ENCODE measurements around the gene PDZD2.

Gene PDZD2

GRCh38 chr5:31811210-31811609 lies 172.3 kb downstream of the PDZD2 start:
- no peak for DNase-seq (ENCODE audit: low read depth in 2 of 2, low spot score in 1 of 2)

- DNase-seq (ENCODE audit: low read depth in 2 of 2, low spot score in 1 of 2) = no peak
Observed at GRCh38 chr5:31815376-31815775, 176.4 kb downstream of the PDZD2 start.

GRCh38 chr5:31819926-31820516 lies 181.1 kb downstream of the PDZD2 start:
- DNase-seq (ENCODE audit: low read depth in 2 of 2, low spot score in 1 of 2) = no peak

GRCh38 chr5:31823472-31823871 lies 184.5 kb downstream of the PDZD2 start:
- no peak for DNase-seq (ENCODE audit: low read depth in 2 of 2, low spot score in 1 of 2)

GRCh38 chr5:31824869-31825517 lies 186.1 kb downstream of the PDZD2 start:
- DNase-seq (ENCODE audit: low read depth in 2 of 2, low spot score in 1 of 2) = no peak

- no peak for DNase-seq (ENCODE audit: low read depth in 2 of 2, low spot score in 1 of 2)
Observed at GRCh38 chr5:31825518-31826068, 186.7 kb downstream of the PDZD2 start.

- no peak for DNase-seq (ENCODE audit: low read depth in 2 of 2, low spot score in 1 of 2)
Observed at GRCh38 chr5:31827867-31828266, 188.9 kb downstream of the PDZD2 start.

GRCh38 chr5:31832966-31833365 lies 194.0 kb downstream of the PDZD2 start:
- no peak for DNase-seq (ENCODE audit: low read depth in 2 of 2, low spot score in 1 of 2)

GRCh38 chr5:31833710-31834109 lies 194.8 kb downstream of the PDZD2 start:
- DNase-seq (ENCODE audit: low read depth in 2 of 2, low spot score in 1 of 2) = no peak

GRCh38 chr5:31844622-31845345 lies 205.9 kb downstream of the PDZD2 start:
- DNase-seq (ENCODE audit: low read depth in 2 of 2, low spot score in 1 of 2) = no peak

GRCh38 chr5:31845361-31845760 lies 206.4 kb downstream of the PDZD2 start:
- DNase-seq (ENCODE audit: low read depth in 2 of 2, low spot score in 1 of 2) = no peak

GRCh38 chr5:31846934-31847333 lies 208.0 kb downstream of the PDZD2 start:
- DNase-seq (ENCODE audit: low read depth in 2 of 2, low spot score in 1 of 2) = no peak

- DNase-seq (ENCODE audit: low read depth in 2 of 2, low spot score in 1 of 2) = no peak
Observed at GRCh38 chr5:31847354-31847753, 208.4 kb downstream of the PDZD2 start.

GRCh38 chr5:31850981-31851689 lies 212.2 kb downstream of the PDZD2 start:
- DNase-seq (ENCODE audit: low read depth in 2 of 2, low spot score in 1 of 2) = no peak

GRCh38 chr5:31853398-31854135 lies 214.6 kb downstream of the PDZD2 start:
- no peak for DNase-seq (ENCODE audit: low read depth in 2 of 2, low spot score in 1 of 2)

GRCh38 chr5:31854181-31855133 lies 215.5 kb downstream of the PDZD2 start:
- DNase-seq (ENCODE audit: low read depth in 2 of 2, low spot score in 1 of 2) = no peak

- DNase-seq (ENCODE audit: low read depth in 2 of 2, low spot score in 1 of 2) = no peak
Observed at GRCh38 chr5:31855134-31856040, 216.5 kb downstream of the PDZD2 start.

GRCh38 chr5:31859096-31859495 lies 220.2 kb downstream of the PDZD2 start:
- no peak for DNase-seq (ENCODE audit: low read depth in 2 of 2, low spot score in 1 of 2)

- DNase-seq (ENCODE audit: low read depth in 2 of 2, low spot score in 1 of 2) = no peak
Observed at GRCh38 chr5:31860278-31860677, 221.3 kb downstream of the PDZD2 start.
